HFFc6 (cell line): ENCODE results near the gene TREML2. TPM values are rescaled to one million over a fixed set of nuclear protein-coding genes. Genes with fewer than 3 reads are reported as not detected.

Experiments used
- DNase-seq: peaks from one replicate; pipeline ENCODE4 v3.0.0-alpha.2; 2018
- H3K27ac Mint-ChIP-seq: 2 replicates; pipeline ENCODE4 v1.8.0; 2020; ENCODE audit warnings: mild to moderate bottlenecking, mixed read lengths
- H3K27me3 Mint-ChIP-seq: 2 replicates; pipeline ENCODE4 v1.8.0; 2021; ENCODE audit warnings: mild to moderate bottlenecking, moderate library complexity, mixed read lengths; ENCODE audit not compliant: insufficient read depth
- H3K36me3 Mint-ChIP-seq: 2 replicates; pipeline ENCODE4 v1.8.0; 2021; ENCODE audit warnings: low read depth, mixed read lengths
- H3K4me1 Mint-ChIP-seq: 2 replicates; pipeline ENCODE4 v1.8.0; 2020; ENCODE audit warnings: low read depth, mixed read lengths
- H3K4me3 Mint-ChIP-seq: 2 replicates; pipeline ENCODE4 v1.8.0; 2020; ENCODE audit warnings: mild to moderate bottlenecking, moderate library complexity, mixed read lengths
- H3K9me3 Mint-ChIP-seq: 2 replicates; pipeline ENCODE4 v1.8.0; 2020; ENCODE audit warnings: mild to moderate bottlenecking, mixed read lengths
- CTCF ChIP-seq: fragments of 200-600 bp; sonication (generic); IDR thresholded peaks from 2 replicates; pipeline ENCODE4 v1.5.0; 2021; ENCODE audit warnings: antibody characterized with exemption, mild to moderate bottlenecking
- total RNA-seq, 6 experiments: library from RNA; stranded (reverse); fragmentation: NEBNext Ultra II Directional; extraction: Animal tissue kit (Norgen Biotek cat#: 25700); gene quantifications; 2 replicates in 1 of 6; 3 replicates in 5 of 6; pipeline ENCODE4 v1.2.3, GENCODE V29; 2021

Gene TREML2
- total RNA-seq, 6 experiments from 2014 or later: not detected

- TF ChIP-seq CTCF: no peak
- no peak overlapping the region for H3K4me3 Mint-ChIP-seq
- H3K36me3 Mint-ChIP-seq: no peaks in the 10 kb centered on the region
- no peaks in the 10 kb centered on the region for H3K4me1 Mint-ChIP-seq
- no peak for DNase-seq
- H3K27ac Mint-ChIP-seq: no peak overlapping the region
- peaks cover 21% of the 10 kb centered on the region for H3K27me3 Mint-ChIP-seq
- H3K9me3 Mint-ChIP-seq: no peaks in the 10 kb centered on the region
Observed at GRCh38 chr6:41179163-41179562, 21.8 kb downstream of the TREML2 start.

- Mint-ChIP-seq H3K27me3 (peaks cover 22% of the 10 kb centered on the region), H3K9me3 (no peaks in the 10 kb centered on the region), H3K4me1 (no peaks in the 10 kb centered on the region), H3K4me3 (no peak overlapping the region), H3K36me3 (no peaks in the 10 kb centered on the region), H3K27ac (no peak overlapping the region)
- no peak for TF ChIP-seq CTCF
- no peak for DNase-seq
Observed at GRCh38 chr6:41177695-41178094, 23.3 kb downstream of the TREML2 start.

GRCh38 chr6:41177287-41177686 lies 23.7 kb downstream of the TREML2 start:
- H3K27me3 Mint-ChIP-seq: peaks cover 21% of the 10 kb centered on the region
- no peaks in the 10 kb centered on the region for H3K4me1 Mint-ChIP-seq
- no peak for TF ChIP-seq CTCF
- no peak for DNase-seq
- H3K27ac Mint-ChIP-seq: no peak overlapping the region
- H3K36me3 Mint-ChIP-seq: no peaks in the 10 kb centered on the region
- H3K4me3 Mint-ChIP-seq: no peak overlapping the region
- H3K9me3 Mint-ChIP-seq: no peaks in the 10 kb centered on the region

GRCh38 chr6:41176189-41176588 lies 24.8 kb downstream of the TREML2 start:
- no peaks in the 10 kb centered on the region for H3K4me1 Mint-ChIP-seq
- no peak overlapping the region for H3K27ac Mint-ChIP-seq
- no peaks in the 10 kb centered on the region for H3K9me3 Mint-ChIP-seq
- peaks cover 22% of the 10 kb centered on the region for H3K27me3 Mint-ChIP-seq
- no peak overlapping the region for H3K4me3 Mint-ChIP-seq
- DNase-seq: no peak
- H3K36me3 Mint-ChIP-seq: no peaks in the 10 kb centered on the region
- no peak for TF ChIP-seq CTCF

- Mint-ChIP-seq H3K4me1 (no peaks in the 10 kb centered on the region), H3K27me3 (peaks cover 16% of the 10 kb centered on the region), H3K4me3 (no peak overlapping the region), H3K36me3 (no peaks in the 10 kb centered on the region), H3K27ac (no peak overlapping the region), H3K9me3 (no peaks in the 10 kb centered on the region)
- TF ChIP-seq CTCF: no peak
- no peak for DNase-seq
Observed at GRCh38 chr6:41175084-41175483, 25.9 kb downstream of the TREML2 start.

GRCh38 chr6:41174610-41175009 lies 26.3 kb downstream of the TREML2 start:
- Mint-ChIP-seq H3K4me3 (no peak overlapping the region), H3K27me3 (peaks cover 16% of the 10 kb centered on the region), H3K36me3 (no peaks in the 10 kb centered on the region), H3K4me1 (no peaks in the 10 kb centered on the region), H3K9me3 (no peaks in the 10 kb centered on the region), H3K27ac (no peak overlapping the region)
- no peak for TF ChIP-seq CTCF
- no peak for DNase-seq
